ENCODE data around the gene CSRNP3.

Gene CSRNP3

DNA sequence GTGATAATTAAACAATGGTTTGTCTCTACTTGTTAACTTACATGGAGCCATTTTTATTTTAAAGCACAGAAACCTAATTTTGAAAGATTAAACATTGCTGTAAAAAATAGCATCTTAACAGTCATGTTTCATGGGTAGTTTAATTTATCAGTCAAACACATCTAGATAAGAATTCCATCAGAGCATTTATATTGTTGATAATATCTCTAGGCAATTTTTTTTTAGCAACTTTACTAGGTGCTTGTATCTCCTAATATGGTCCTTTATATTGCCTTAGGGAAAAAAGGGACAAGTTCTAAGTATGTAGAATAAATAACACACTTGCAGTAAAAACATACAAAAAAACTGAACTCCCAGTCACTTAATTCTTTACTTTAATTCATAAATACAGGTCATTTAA, 863 bp downstream of the CSRNP3 start:
- H3K4me3 ChIP-seq (ENCODE audit: low read depth, low read length) = peak overlapping the region; percentile 68

DNA sequence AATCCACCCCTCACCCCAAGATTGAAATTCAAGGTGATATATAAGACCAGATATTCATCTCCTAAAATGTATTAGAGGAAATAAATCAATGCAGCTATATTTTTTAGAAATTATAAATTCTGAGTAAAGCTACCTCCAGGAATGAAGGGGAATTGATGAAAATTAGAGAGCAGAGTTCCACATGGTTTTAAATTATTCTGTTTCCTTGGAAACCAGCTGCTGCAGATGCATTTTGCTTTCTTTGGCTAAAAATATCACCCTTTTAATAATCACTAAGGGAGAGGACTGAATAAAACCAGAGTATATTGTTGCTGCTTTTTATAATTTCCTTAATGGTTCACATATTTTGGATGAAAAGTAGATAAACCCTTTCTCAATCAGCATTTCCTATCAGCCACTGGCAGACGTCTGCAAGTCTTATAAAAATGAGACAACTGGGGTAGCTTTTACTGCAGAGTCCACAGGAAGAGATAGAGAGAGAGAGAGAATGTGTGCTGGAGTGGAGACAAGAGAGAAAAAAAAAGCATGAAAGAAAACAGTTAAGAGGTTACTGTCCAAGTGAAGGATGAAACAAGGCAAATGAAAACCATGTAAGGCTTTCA, 2.0 kb downstream of the CSRNP3 start:
- H3K4me3 ChIP-seq (ENCODE audit: low read depth, low read length) = no peak overlapping the region

- no peak overlapping the region for H3K4me3 ChIP-seq (ENCODE audit: low read depth, low read length)
Observed at GRCh38 chr2:165472922-165473321, 3.4 kb downstream of the CSRNP3 start.

GRCh38 chr2:165474619-165475276, 5.2 kb downstream of the CSRNP3 start:
- H3K4me3 ChIP-seq (ENCODE audit: low read depth, low read length) = no peak overlapping the region

- no peak overlapping the region for H3K4me3 ChIP-seq (ENCODE audit: low read depth, low read length)
Observed at GRCh38 chr2:165475277-165476004, 5.9 kb downstream of the CSRNP3 start.

DNA sequence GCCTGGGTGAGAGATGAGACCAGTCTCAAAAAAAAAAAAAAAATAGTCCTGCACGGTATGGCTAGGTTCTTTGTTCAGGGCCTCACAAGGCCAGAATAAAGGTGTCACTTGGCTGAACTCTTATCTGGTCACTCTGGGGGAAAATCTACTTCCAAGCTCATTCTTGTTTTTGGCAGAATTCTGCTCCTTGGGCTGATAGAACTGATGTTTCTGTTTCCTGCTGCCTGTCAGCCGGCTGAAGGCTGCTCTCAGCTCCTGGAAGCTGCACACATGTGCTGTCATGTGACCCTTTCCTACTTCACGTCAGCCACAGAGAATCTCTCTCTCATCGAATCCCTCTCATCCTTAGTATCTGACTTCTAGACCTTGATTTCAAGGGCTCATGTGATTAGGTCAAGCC, 10.4 kb downstream of the CSRNP3 start:
- H3K4me3 ChIP-seq (ENCODE audit: low read depth, low read length) = no peak overlapping the region

DNA sequence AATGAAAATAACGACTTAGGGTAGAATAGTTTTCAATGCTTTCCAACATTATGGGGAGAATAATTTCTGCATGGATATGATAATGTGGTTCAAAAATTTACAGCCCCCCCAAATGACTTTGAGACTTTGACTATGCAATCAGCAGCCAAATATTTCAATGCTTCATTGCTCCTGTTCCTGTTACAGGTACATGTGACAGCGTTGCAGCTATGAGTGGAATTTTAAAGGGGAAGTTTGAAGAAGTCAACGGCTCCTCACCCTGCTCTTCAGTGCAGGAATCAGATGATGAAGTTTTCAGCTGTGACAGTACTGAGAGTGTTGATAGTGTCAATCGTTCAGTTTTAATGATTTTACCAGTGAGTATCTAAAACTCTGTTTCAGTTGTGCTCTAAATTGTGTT, 25.1 kb downstream of the CSRNP3 start:
- H3K4me3 ChIP-seq (ENCODE audit: low read depth, low read length) = no peak overlapping the region

DNA sequence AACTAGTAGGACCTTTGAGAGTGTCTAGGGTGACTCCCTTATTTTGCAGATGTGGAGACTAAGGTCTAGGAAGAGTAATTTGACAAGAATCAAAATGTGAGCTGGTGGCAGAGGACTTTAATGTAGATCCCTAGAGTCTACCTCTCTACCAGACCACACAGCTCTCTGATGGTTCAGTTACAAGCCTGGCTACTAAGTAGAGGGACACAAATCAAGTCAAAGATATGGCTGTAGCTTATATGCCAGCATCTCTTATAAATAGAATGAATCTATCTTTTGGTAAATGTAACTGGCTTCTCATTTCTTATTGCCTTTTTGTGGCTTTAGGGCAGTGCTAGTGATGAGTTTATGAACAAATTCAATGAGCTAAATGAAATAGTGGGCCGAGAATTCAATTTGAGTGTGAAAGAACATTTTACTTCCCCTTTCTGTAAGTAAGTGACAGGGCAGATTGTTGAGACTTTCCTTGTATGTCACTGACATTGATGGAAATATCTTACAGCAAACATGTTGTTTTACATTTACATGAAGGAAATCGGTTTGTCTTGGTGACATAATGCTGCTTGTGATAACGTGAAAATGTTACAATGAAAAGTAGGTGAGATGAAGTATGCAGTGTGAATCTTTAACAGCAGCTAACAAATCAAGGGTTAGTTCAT, 28.3 kb downstream of the CSRNP3 start:
- H3K4me3 ChIP-seq (ENCODE audit: low read depth, low read length) = no peak overlapping the region

- no peak overlapping the region for H3K4me3 ChIP-seq (ENCODE audit: low read depth, low read length)
Observed at GRCh38 chr2:165499131-165499530, 29.6 kb downstream of the CSRNP3 start.

DNA sequence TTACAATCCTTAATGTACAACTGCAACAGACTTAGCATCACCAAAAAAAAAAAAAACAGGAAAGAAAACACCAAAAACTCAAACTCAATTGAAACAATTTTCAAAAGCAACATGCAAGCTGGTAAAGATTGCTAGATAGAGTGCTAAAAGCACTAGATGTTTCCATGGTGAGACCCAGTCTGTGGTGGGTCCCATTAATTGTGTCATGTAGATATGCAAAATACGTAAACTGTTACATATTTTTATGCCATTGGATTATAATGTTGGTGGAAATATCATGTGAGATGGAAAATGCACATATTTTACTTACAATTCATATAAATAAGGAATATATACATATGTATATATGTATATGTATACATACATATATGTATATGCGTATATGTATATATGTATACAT, 30.5 kb downstream of the CSRNP3 start:
- H3K4me3 ChIP-seq (ENCODE audit: low read depth, low read length) = no peak overlapping the region

DNA sequence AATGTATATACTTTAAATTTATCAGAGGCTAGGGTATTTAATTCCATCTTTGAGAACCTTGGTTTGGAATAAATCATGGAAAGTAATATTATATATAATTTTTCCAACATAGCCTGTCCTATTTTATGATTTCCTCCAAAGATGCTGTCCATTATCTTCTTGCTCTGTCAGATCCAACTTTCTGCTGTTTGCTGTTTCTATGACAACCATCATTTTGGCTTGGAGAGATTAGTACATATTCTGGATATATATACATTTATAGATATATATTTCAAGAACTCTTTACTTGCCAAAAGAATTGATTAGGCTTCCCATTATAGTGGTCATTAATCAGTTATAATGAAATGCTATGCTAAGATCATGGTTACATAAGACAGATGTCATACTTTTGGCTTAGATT, 31.3 kb downstream of the CSRNP3 start:
- no peak overlapping the region for H3K4me3 ChIP-seq (ENCODE audit: low read depth, low read length)

DNA sequence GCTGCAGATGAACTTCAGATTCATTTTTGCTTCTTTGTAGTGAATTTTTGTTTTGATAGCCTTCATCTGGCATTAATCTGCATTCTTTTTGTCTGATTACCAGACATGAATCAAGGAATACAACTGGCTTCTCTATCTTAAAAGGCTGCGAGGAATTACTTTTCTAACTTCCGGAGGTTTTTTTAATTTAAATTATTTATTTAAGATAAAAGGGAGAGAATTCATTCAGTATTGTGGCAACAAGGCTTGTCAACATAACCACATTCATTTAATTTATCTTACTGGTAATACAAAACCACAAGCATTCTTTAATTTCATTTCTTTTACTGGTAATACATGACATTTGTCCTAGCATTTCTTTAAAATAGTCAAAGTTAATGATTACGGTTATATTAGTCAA, 36.0 kb downstream of the CSRNP3 start:
- no peak overlapping the region for H3K4me3 ChIP-seq (ENCODE audit: low read depth, low read length)

DNA sequence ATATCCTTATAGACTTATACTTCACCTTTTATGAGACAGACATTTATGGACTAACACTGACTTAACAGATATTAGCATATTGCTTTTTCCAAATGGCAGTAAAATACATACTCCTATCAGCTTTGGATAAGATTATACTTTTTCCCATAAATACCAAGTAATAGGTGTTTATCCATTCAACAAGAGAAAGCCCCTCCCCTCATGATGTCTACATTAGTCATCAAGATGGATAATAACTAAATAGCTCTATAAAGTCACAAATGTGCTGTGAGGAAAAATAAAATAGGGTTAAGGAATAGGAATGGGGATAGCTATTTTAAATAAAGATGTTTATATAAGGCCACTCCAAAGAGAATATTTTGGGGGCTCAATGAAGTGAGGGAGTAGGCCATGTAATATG, 39.4 kb downstream of the CSRNP3 start:
- no peak overlapping the region for H3K4me3 ChIP-seq (ENCODE audit: low read depth, low read length)

GRCh38 chr2:165513479-165513878, 44.0 kb downstream of the CSRNP3 start:
- H3K4me3 ChIP-seq (ENCODE audit: low read depth, low read length) = no peak overlapping the region

GRCh38 chr2:165518611-165519010, 49.1 kb downstream of the CSRNP3 start:
- H3K4me3 ChIP-seq (ENCODE audit: low read depth, low read length) = no peak overlapping the region

DNA sequence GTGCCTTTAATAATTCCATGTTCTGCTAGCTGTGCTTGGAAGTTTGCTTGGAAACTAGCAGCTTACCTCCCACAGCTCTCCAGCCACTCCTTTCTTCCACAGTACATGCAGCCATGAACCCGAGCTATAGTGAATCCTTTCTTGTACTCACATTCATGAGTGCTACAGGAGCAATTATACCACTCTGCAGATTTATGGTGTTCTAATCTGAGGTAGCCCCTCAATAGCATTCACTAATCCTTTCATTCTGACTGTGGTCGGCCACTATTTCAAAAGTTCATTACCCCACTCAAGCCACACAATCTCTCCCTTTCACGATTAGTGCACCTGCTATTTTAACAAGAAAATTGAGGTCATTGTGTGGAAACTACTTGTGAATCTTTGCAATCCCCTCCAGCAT, 53.2 kb downstream of the CSRNP3 start:
- H3K4me3 ChIP-seq (ENCODE audit: low read depth, low read length) = no peak overlapping the region

- H3K4me3 ChIP-seq (ENCODE audit: low read depth, low read length) = no peak overlapping the region
Observed at GRCh38 chr2:165524720-165525119, 55.2 kb downstream of the CSRNP3 start.

GRCh38 chr2:165528691-165529090, 59.2 kb downstream of the CSRNP3 start:
- no peak overlapping the region for H3K4me3 ChIP-seq (ENCODE audit: low read depth, low read length)

GRCh38 chr2:165529130-165529529, 59.6 kb downstream of the CSRNP3 start:
- no peak overlapping the region for H3K4me3 ChIP-seq (ENCODE audit: low read depth, low read length)

DNA sequence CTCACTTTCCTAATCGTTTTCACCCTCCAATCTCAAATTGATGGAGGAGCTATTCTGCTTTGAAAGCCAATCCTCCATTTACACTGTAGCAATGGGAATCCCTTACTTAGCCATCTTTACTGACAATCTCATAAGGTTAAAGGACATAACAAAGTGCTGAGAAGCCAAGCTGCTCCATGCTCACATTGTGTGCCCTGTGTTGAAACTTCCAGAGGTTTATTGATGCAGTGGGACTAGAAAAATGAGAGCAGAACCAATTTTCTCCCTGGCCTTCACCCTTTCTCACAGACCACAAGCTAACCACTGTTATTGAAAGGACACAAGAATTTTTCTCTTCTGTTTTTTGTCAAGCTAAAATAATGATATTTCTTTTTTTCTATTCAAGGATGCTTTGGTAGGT, 63.8 kb downstream of the CSRNP3 start:
- no peak overlapping the region for H3K4me3 ChIP-seq (ENCODE audit: low read depth, low read length)

DNA sequence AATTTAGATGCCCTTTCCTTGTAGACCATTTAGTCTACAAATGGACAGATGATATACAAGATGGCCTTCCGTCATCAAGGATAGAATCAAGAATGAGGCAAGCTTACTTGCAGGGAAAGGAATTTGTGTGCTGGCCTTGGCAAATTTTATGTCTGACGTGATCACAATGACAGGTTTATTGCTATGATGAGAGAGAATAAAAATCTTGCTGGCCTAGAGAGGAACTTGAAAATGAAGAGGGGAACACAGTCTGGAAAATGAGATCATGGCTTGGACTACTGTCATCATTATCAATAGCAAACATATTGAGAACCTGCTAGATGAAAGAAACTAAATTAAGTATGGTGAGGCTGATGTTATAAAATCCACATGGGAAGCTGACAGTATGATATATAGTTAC, 66.0 kb downstream of the CSRNP3 start:
- no peak overlapping the region for H3K4me3 ChIP-seq (ENCODE audit: low read depth, low read length)

Data from iPS-11a (cell line).